Right atrium auricular region (tissue), 2 donors: ENCODE measurements around the gene OLFM2. TPM values are rescaled to one million over a fixed set of nuclear protein-coding genes. Genes with fewer than 3 reads are reported as not detected.

Experiments used
- DNase-seq: peaks from one replicate; pipeline ENCODE4 v3.0.0-alpha.2; 2019; ENCODE audit warnings: low spot score
- H3K27ac ChIP-seq, 2 donors: fragments of 200-600 bp; sonication (generic); 1 replicate in 1 of 2; 2 replicates in 1 of 2; pipeline ENCODE4 v1.5.1; 2016 to 2019
- H3K27me3 ChIP-seq, 2 donors: fragments of 200-600 bp; sonication (generic); one replicate each; pipeline versions ENCODE4 v1.5.1 to v1.6.0; 2017 to 2019
- H3K36me3 ChIP-seq: fragments of 200-600 bp; sonication (generic); one replicate; pipeline ENCODE4 v1.5.1; 2016
- H3K4me1 ChIP-seq, 2 donors: fragments of 200-600 bp; sonication (generic); one replicate each; pipeline versions ENCODE4 v1.5.1 to v1.6.0; 2017 to 2019
- H3K4me3 ChIP-seq, 2 donors: fragments of 200-600 bp; sonication (generic); 1 replicate in 1 of 2; 2 replicates in 1 of 2; pipeline ENCODE4 v1.5.1; 2017 to 2019; ENCODE audit warnings: mild to moderate bottlenecking in 1 of 2, moderate library complexity in 1 of 2
- H3K9me3 ChIP-seq, 2 donors: fragments of 200-600 bp; sonication (generic); one replicate each; pipeline ENCODE4 v1.5.1; 2019
- total RNA-seq, 2 donors: library from RNA; depleted of rRNA; stranded (reverse); fragments of >200 nt; gene quantifications; one replicate each; pipeline ENCODE4 v1.1.0, GENCODE V29; 2016
- TF ChIP-seq, protein P1 (sequence below), 2 donors: fragments of 200-600 bp; sonication (generic); IDR thresholded peaks; one replicate each; pipeline ENCODE4 v1.5.1; 2019; ENCODE audit warnings: antibody characterized with exemption in 2 of 2

OLFM2 gene
- total RNA-seq, 2 donors from 2014 or later: 1.4 to 3.5 TPM

GRCh38 chr19:9911524-9912185, 24.7 kb downstream of the OLFM2 start:
- no peaks in the 10 kb centered on the region for H3K9me3 ChIP-seq
- peaks cover 0 to 11% of the 10 kb centered on the region in 2 donors for H3K27me3 ChIP-seq
- TF ChIP-seq, protein P1, sequence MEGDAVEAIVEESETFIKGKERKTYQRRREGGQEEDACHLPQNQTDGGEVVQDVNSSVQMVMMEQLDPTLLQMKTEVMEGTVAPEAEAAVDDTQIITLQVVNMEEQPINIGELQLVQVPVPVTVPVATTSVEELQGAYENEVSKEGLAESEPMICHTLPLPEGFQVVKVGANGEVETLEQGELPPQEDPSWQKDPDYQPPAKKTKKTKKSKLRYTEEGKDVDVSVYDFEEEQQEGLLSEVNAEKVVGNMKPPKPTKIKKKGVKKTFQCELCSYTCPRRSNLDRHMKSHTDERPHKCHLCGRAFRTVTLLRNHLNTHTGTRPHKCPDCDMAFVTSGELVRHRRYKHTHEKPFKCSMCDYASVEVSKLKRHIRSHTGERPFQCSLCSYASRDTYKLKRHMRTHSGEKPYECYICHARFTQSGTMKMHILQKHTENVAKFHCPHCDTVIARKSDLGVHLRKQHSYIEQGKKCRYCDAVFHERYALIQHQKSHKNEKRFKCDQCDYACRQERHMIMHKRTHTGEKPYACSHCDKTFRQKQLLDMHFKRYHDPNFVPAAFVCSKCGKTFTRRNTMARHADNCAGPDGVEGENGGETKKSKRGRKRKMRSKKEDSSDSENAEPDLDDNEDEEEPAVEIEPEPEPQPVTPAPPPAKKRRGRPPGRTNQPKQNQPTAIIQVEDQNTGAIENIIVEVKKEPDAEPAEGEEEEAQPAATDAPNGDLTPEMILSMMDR (IDR thresholded peaks at IDR 0.05): no peak
- no peak for DNase-seq
- peaks cover 0 to 19% of the 10 kb centered on the region in 2 donors for H3K4me1 ChIP-seq
- no peak overlapping the region for H3K27ac ChIP-seq
- H3K4me3 ChIP-seq: no peak overlapping the region
- H3K36me3 ChIP-seq: no peaks in the 10 kb centered on the region

DNA sequence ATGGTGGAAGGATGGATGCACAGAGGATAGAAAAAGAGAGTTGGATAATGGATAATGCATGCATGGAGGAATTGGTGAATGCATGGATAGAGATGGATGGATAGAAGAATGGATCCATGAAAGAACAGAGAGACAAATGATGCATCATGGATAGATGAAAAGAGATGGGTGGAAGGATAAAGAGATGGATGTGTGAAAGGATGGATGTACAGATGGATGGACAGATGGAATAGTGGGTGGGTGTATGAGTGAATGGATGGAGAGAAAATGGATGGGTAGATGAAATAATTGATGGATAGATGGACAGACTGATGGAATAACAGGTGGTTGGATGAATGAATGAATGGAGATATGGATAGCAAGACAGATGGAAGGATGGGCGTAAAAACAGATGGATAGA, 25.7 kb downstream of the OLFM2 start:
- no peak for DNase-seq
- peaks cover 0 to 19% of the 10 kb centered on the region in 2 donors for H3K4me1 ChIP-seq
- H3K36me3 ChIP-seq: no peaks in the 10 kb centered on the region
- H3K9me3 ChIP-seq: no peaks in the 10 kb centered on the region
- peaks cover 0 to 11% of the 10 kb centered on the region in 2 donors for H3K27me3 ChIP-seq
- TF ChIP-seq, protein P1 (IDR thresholded peaks at IDR 0.05): no peak
- H3K4me3 ChIP-seq: no peak overlapping the region
- no peak overlapping the region for H3K27ac ChIP-seq

- Histone ChIP-seq H3K4me1 (peaks cover 0 to 12% of the 10 kb centered on the region in 2 donors), H3K4me3 (no peak overlapping the region), H3K9me3 (no peaks in the 10 kb centered on the region), H3K36me3 (no peaks in the 10 kb centered on the region), H3K27ac (no peak overlapping the region), H3K27me3 (peaks cover 0 to 4% of the 10 kb centered on the region in 2 donors)
- DNase-seq: no peak
- TF ChIP-seq, protein P1 (IDR thresholded peaks at IDR 0.05): no peak
Measured at GRCh38 chr19:9909251-9909650, 27.1 kb downstream of the OLFM2 start.

DNA sequence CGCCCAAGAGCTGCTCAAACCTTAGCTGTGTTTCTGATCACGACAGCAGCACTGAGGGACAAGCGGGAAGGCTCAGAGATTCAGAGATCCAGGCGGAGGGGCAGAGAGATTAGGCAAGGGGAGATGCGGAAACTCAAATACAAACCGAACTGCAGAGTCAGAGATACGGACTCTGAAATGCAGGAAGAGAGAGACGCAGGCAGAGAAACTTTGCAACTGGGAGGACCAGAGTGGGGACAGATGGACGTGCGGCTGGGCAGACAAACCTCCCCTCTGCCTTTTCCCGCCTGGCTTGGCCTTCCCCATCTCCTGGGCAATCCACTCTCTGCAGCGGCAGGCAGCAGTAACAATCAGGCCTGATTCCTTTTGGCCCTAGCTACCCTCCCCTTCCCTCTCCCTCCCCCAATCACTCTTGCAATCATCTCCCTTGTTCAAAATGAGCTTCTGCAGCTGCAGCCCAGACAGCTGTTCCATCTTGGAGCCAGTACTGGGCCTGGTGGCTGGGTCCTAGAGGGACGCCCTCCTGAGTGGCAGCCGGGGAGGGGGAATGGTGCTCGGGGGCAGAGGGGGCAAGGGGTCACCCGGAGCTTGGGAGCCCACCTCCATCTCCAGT, 29.7 kb downstream of the OLFM2 start:
- H3K27ac ChIP-seq: no peak overlapping the region
- H3K4me3 ChIP-seq: no peak overlapping the region
- DNase-seq: no peak
- H3K4me1 ChIP-seq: no peaks in the 10 kb centered on the region
- H3K9me3 ChIP-seq: no peaks in the 10 kb centered on the region
- H3K36me3 ChIP-seq: no peaks in the 10 kb centered on the region
- H3K27me3 ChIP-seq: no peaks in the 10 kb centered on the region
- TF ChIP-seq, protein P1 (IDR thresholded peaks at IDR 0.05): no peak

GRCh38 chr19:9903336-9903735, 33.0 kb downstream of the OLFM2 start:
- no peak overlapping the region for H3K4me3 ChIP-seq
- H3K27me3 ChIP-seq: no peaks in the 10 kb centered on the region
- no peaks in the 10 kb centered on the region for H3K4me1 ChIP-seq
- no peak for DNase-seq
- TF ChIP-seq, protein P1 (IDR thresholded peaks at IDR 0.05): no peak
- H3K27ac ChIP-seq: no peak overlapping the region
- no peaks in the 10 kb centered on the region for H3K9me3 ChIP-seq
- no peaks in the 10 kb centered on the region for H3K36me3 ChIP-seq
